Loucy (cell line): ENCODE measurements around the gene UBE2QL1.

Source experiments
- H2AFZ ChIP-seq: fragments of 200-600 bp; sonication (generic); 2 replicates; pipeline ENCODE4 v1.6.0; 2016; ENCODE audit warnings: antibody characterized with exemption, mild to moderate bottlenecking, low read length, moderate library complexity
- H3F3A ChIP-seq: fragments of 200-600 bp; 2 replicates; pipeline ENCODE4 v1.6.0; 2016; ENCODE audit warnings: antibody characterized with exemption, low read depth, mild to moderate bottlenecking
- H3K27me3 ChIP-seq: fragments of 200-600 bp; sonication (generic); 2 replicates; pipeline ENCODE4 v1.6.1; 2014; ENCODE audit warnings: low read length, mild to moderate bottlenecking; ENCODE audit not compliant: insufficient read depth, poor library complexity, severe bottlenecking
- H3K36me3 ChIP-seq: fragments of 200-600 bp; sonication (generic); 2 replicates; pipeline ENCODE4 v1.6.1; 2016; ENCODE audit warnings: low read length; ENCODE audit not compliant: insufficient read depth
- H3K4me1 ChIP-seq: fragments of 200-600 bp; sonication (generic); 2 replicates; pipeline ENCODE4 v1.5.1; 2014; ENCODE audit warnings: low read length, mild to moderate bottlenecking; ENCODE audit not compliant: insufficient read depth, poor library complexity, severe bottlenecking
- H3K4me2 ChIP-seq: fragments of 200-600 bp; sonication (generic); 2 replicates; pipeline ENCODE4 v1.6.0; 2014; ENCODE audit warnings: antibody characterized with exemption, low read length, low read depth, mild to moderate bottlenecking; ENCODE audit not compliant: poor library complexity, severe bottlenecking
- H3K4me3 ChIP-seq: fragments of 200-600 bp; sonication (generic); 2 replicates; pipeline ENCODE4 v1.5.1; 2014; ENCODE audit warnings: low read length, mild to moderate bottlenecking, mixed read lengths; ENCODE audit not compliant: poor library complexity, severe bottlenecking
- H3K79me2 ChIP-seq: fragments of 200-600 bp; sonication (generic); 2 replicates; pipeline ENCODE4 v1.6.1; 2014; ENCODE audit warnings: low read length; ENCODE audit not compliant: insufficient read depth
- H3K9ac ChIP-seq: fragments of 200-600 bp; sonication (generic); 2 replicates; pipeline ENCODE4 v1.6.0; 2014; ENCODE audit warnings: mild to moderate bottlenecking, low read depth, low read length, moderate library complexity; ENCODE audit not compliant: poor library complexity, severe bottlenecking
- H3K9me2 ChIP-seq: fragments of 200-600 bp; sonication (generic); replicated peaks from 2 replicates; pipeline ENCODE4 v1.6.1; 2016; ENCODE audit warnings: low read depth, low read length, mixed read lengths
- H3K9me3 ChIP-seq: fragments of 200-600 bp; sonication (generic); 2 replicates; pipeline ENCODE4 v1.6.1; 2014; ENCODE audit warnings: mild to moderate bottlenecking, antibody characterized with exemption, low read length, low read depth; ENCODE audit not compliant: insufficient read depth
- H4K20me1 ChIP-seq: fragments of 200-600 bp; sonication (generic); 2 replicates; pipeline ENCODE4 v1.6.0; 2014; ENCODE audit warnings: antibody characterized with exemption, low read length, mild to moderate bottlenecking; ENCODE audit not compliant: insufficient read depth, poor library complexity, severe bottlenecking
- EZH2phosphoT487 ChIP-seq: fragments of 200-600 bp; IDR thresholded peaks from 2 replicates; pipeline ENCODE4 v1.6.1; 2018; ENCODE audit warnings: antibody characterized with exemption, mild to moderate bottlenecking, moderate library complexity, borderline replicate concordance
- TF ChIP-seq, protein P1 (sequence below): fragments of 200-600 bp; sonication (generic); conservative IDR thresholded peaks from 2 replicates; pipeline ENCODE4 v1.5.1; 2014; ENCODE audit warnings: mild to moderate bottlenecking, antibody characterized with exemption, low read length

The UBE2QL1 gene

DNA sequence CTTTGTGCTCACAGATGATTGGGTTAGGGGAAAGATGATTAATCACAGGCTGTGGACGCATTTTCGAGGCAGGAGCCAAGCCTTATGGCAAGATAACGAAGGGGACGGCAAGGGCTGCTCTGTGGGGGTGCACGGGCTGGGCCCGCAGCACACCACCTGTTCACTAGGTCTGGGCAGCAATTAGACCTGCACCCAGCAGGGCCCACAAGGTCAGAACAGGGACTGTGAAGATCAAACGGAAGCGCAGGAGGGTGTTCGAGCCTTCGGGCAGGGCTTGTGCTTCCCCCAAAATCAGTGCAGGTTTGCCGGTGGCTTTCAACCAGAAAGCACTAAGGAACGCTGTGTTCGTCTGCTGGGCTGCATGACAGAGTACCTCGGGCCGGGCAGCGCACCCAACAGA, 73.7 kb downstream of the UBE2QL1 start:
- H3K27me3 ChIP-seq: no peaks in the 10 kb centered on the region
- H3K36me3 ChIP-seq: no peaks in the 10 kb centered on the region
- H3K4me1 ChIP-seq: no peaks in the 10 kb centered on the region
- no peaks in the 10 kb centered on the region for H3K79me2 ChIP-seq
- no peak overlapping the region for H3K4me3 ChIP-seq
- no peaks in the 10 kb centered on the region for H3K9me2 ChIP-seq
- no peak overlapping the region for H2AFZ ChIP-seq
- no peaks in the 10 kb centered on the region for H3F3A ChIP-seq
- no peak overlapping the region for H3K9ac ChIP-seq
- H4K20me1 ChIP-seq: no peaks in the 10 kb centered on the region
- TF ChIP-seq EZH2phosphoT487: no peak
- TF ChIP-seq, protein P1, sequence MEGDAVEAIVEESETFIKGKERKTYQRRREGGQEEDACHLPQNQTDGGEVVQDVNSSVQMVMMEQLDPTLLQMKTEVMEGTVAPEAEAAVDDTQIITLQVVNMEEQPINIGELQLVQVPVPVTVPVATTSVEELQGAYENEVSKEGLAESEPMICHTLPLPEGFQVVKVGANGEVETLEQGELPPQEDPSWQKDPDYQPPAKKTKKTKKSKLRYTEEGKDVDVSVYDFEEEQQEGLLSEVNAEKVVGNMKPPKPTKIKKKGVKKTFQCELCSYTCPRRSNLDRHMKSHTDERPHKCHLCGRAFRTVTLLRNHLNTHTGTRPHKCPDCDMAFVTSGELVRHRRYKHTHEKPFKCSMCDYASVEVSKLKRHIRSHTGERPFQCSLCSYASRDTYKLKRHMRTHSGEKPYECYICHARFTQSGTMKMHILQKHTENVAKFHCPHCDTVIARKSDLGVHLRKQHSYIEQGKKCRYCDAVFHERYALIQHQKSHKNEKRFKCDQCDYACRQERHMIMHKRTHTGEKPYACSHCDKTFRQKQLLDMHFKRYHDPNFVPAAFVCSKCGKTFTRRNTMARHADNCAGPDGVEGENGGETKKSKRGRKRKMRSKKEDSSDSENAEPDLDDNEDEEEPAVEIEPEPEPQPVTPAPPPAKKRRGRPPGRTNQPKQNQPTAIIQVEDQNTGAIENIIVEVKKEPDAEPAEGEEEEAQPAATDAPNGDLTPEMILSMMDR: no peak
- H3K9me3 ChIP-seq: peaks cover 2% of the 10 kb centered on the region; the same call in 1 of the 2 replicates
- H3K4me2 ChIP-seq: no peak overlapping the region

DNA sequence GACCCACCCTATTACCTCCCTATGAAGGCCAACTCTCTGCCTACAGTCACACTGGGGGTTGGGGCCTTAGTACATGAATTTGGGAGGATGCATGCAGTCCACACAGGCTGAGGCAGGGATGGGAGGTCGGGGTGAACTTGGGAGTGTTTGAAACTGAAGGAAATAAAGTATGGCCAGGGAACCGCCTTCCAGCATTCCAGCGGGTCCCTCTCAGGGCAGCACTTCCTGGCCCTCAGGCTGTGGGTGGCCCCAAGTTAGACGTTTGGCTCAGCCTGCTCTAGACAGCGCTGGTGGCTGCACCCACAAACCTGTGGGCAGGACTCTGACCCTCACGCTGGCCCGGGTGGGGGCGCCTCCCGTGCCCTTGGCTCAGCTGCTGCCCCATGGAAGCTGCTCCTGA, 74.3 kb downstream of the UBE2QL1 start:
- no peak overlapping the region for H2AFZ ChIP-seq
- no peaks in the 10 kb centered on the region for H3K9me2 ChIP-seq
- no peaks in the 10 kb centered on the region for H3K79me2 ChIP-seq
- no peaks in the 10 kb centered on the region for H4K20me1 ChIP-seq
- no peak overlapping the region for H3K9ac ChIP-seq
- no peaks in the 10 kb centered on the region for H3K4me1 ChIP-seq
- H3K4me3 ChIP-seq: no peak overlapping the region
- H3K4me2 ChIP-seq: no peak overlapping the region
- no peak for TF ChIP-seq EZH2phosphoT487
- TF ChIP-seq, protein P1: no peak
- H3F3A ChIP-seq: no peaks in the 10 kb centered on the region
- H3K9me3 ChIP-seq: peaks cover 6% of the 10 kb centered on the region; the same call in 1 of the 2 replicates
- no peaks in the 10 kb centered on the region for H3K27me3 ChIP-seq
- no peaks in the 10 kb centered on the region for H3K36me3 ChIP-seq

DNA sequence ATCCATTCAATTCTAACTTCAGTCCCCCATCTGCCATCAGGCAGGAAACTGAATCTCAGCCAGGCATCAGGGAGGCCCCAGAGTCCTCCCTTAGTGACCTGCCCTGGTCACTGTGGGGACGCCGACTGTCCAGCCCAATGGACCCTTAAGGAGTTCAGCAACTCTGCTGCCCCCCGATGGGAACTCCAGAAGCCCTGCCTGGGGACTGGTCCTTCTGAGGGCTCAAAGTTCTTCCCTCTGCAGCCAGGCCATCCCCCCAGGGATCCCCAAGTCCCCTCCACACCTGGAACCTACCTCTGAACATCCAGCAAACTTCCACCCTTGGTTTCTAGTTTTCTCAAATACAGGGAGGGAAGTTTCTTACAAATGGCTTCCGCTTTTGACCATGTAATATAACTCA, 76.8 kb downstream of the UBE2QL1 start:
- Histone ChIP-seq H3K4me2 (no peak overlapping the region), H3K79me2 (no peaks in the 10 kb centered on the region), H4K20me1 (no peaks in the 10 kb centered on the region), H3F3A (no peaks in the 10 kb centered on the region), H3K9me3 (peaks cover 7% of the 10 kb centered on the region; the same call in 1 of the 2 replicates), H3K4me1 (no peaks in the 10 kb centered on the region), H3K36me3 (no peaks in the 10 kb centered on the region), H2AFZ (no peak overlapping the region), H3K27me3 (no peaks in the 10 kb centered on the region), H3K9ac (no peak overlapping the region), H3K4me3 (no peak overlapping the region), H3K9me2 (no peaks in the 10 kb centered on the region)
- TF ChIP-seq, protein P1: no peak
- TF ChIP-seq EZH2phosphoT487: no peak
